Parietal lobe (tissue), 2 donors: ENCODE data around the gene ARID4B. TPM values are rescaled to one million over a fixed set of nuclear protein-coding genes. Genes with fewer than 3 reads are reported as not detected.

ENCODE experiments used
- small RNA-seq: library from RNA; depleted of rRNA; stranded (forward); fragments of <200 nt; gene quantifications from one replicate; pipeline ENCODE3, GENCODE V24; 2014; ENCODE audit warnings: low replicate concordance
- total RNA-seq: library from RNA; depleted of rRNA; stranded (reverse); fragments of >200 nt; gene quantifications from one replicate; pipeline ENCODE4 v1.2.3, GENCODE V29; 2014

Gene ARID4B
- 108 TPM for total RNA-seq

GRCh38 chr1:235327559-235328270, at the start of gene ARID4B:
ARID4B (minus strand) TSS chr1:235328179; CDS start chr1:235326919, 1,260 bp downstream.

GRCh38 chr1:235367000-235367908, 39.3 kb upstream of the ARID4B start, which contains the start of gene TBCE:
TBCE (plus strand) TSS chr1:235367427; CDS start chr1:235380050, 12,623 bp downstream.

GRCh38 chr1:235328271-235329138, 526 bp upstream of the ARID4B start, which contains the start of gene GGPS1:
GGPS1 (plus strand) TSS chr1:235328570; CDS start chr1:235335265, 6,695 bp downstream.

GRCh38 chr1:235160957-235161684, 166.9 kb downstream of the ARID4B start, which contains the start of gene RBM34:
RBM34 (minus strand) TSS chr1:235161250; CDS start chr1:235161226, 24 bp downstream.

GRCh38 chr1:235128456-235129328, 199.3 kb downstream of the ARID4B start, which contains the start of gene TOMM20:
TOMM20 (minus strand) TSS chr1:235128837; CDS start chr1:235128715, 122 bp downstream.

Small RNA genes lying within 50 kb of the gene (small RNA-seq; reads per million reads assigned to genes)
- gene AL391994.1 = not detected
- gene MIR4753 = not detected
- 10.0 reads per million, percentile 90 among the genes with 10 or more reads in this experiment for gene SNORA14B

Other genes starting within 250 kb of the ARID4B start
- 153 TPM for gene TOMM20, start 199.3 kb downstream of the ARID4B start, total RNA-seq
- gene RBM34, start 166.9 kb downstream of the ARID4B start, total RNA-seq = 43.5 TPM
- gene GGPS1, start 391 bp upstream of the ARID4B start, total RNA-seq = 21.6 TPM
- gene TBCE, start 39.2 kb upstream of the ARID4B start, total RNA-seq = 48.2 TPM
- 37.2 TPM for gene B3GALNT2, start 176.3 kb upstream of the ARID4B start, total RNA-seq